K562 (cell line): Measurements from ENCODE around the gene LGR6. TPM values are rescaled to one million over a fixed set of nuclear protein-coding genes. Genes with fewer than 3 reads are reported as not detected.

Experiments used
- ATAC-seq: fragments of 200-7000 bp; cut with Tn5 transposase; 3 replicates; pipeline ENCODE4 v1.9.1; 2020; ENCODE audit warnings: moderate library complexity
- BruUV-seq: library from RNA; stranded (reverse); fragments of 400-500 nt; replicated peaks from 2 replicates; lab custom pipeline; 2021; lab: Mats Ljungman, UMichigan
- CTCF ChIA-PET: fragments of 300-600 bp; formaldehyde crosslinking; extraction: SDS; loops from one replicate; lab custom pipeline; 2021; ENCODE audit warnings: low intra/inter-chr PET ratio; lab: Yijun Ruan, JAX
- POLR2A ChIA-PET: fragments of 300-600, 350-650 bp; sonication (Branson Sonifier 250); formaldehyde crosslinking; extraction: SDS; loops from one replicate; lab custom pipeline; 2021; ENCODE audit warnings: antibody characterized with exemption, inconsistent platforms; lab: Yijun Ruan, JAX
- DNase-seq, 4 experiments: peaks; one replicate each; pipeline versions ENCODE4 v3.0.0 to v3.0.0-alpha.2; 2011 to 2018; ENCODE audit warnings: low spot score in 3 of 4, mixed read lengths in 3 of 4; ENCODE audit errors: extremely low read depth in 1 of 4
- FAIRE-seq: peaks from 2 replicates; lab custom pipeline; 2011; peaks lifted over from hg19 to GRCh38; lab: Jason Lieb, UNC
- H2AFZ ChIP-seq: 2 replicates; pipeline ENCODE4 v1.6.0; 2011; ENCODE audit warnings: low read depth, low read length, control low read depth, inconsistent platforms
- H3K27ac ChIP-seq: fragments of 200-600 bp; 3 replicates; pipeline ENCODE4 v1.8.0; 2011; ENCODE audit warnings: low read depth, mild to moderate bottlenecking, control low read depth, inconsistent platforms, low read length, moderate library complexity, mixed read lengths; ENCODE audit errors: extremely low read depth
- H3K27me3 ChIP-seq, 2 experiments: fragments of 300-600 bp in 1 of 2; 2 replicates in 1 of 2; 3 replicates in 1 of 2; pipeline versions ENCODE4 v1.6.0 to v1.8.0; 2011; ENCODE audit warnings: inconsistent platforms in 2 of 2, low read length in 2 of 2, mild to moderate bottlenecking in 1 of 2, mixed read lengths in 1 of 2, moderate library complexity in 1 of 2; ENCODE audit not compliant: control insufficient read depth in 2 of 2, insufficient read depth in 2 of 2
- H3K36me3 ChIP-seq: fragments of 300-600 bp; 3 replicates; pipeline ENCODE4 v1.8.0; 2011; ENCODE audit warnings: mild to moderate bottlenecking, low read length, inconsistent platforms; ENCODE audit not compliant: control insufficient read depth, insufficient read depth
- H3K4me1 ChIP-seq, 2 experiments: fragments of 200-600 bp in 1 of 2; replicated peaks in 1 of 2; 2 replicates in 1 of 2; 3 replicates in 1 of 2; pipeline versions ENCODE4 v1.5.1 to v1.8.0; 2011; ENCODE audit warnings: inconsistent platforms in 2 of 2, low read length in 2 of 2, mild to moderate bottlenecking in 1 of 2, mixed read lengths in 1 of 2, moderate library complexity in 1 of 2; ENCODE audit not compliant: control insufficient read depth in 2 of 2, insufficient read depth in 2 of 2
- H3K4me2 ChIP-seq: 2 replicates; pipeline ENCODE4 v1.6.1; 2011; ENCODE audit warnings: low read length, control low read depth, inconsistent platforms, mixed read lengths; ENCODE audit not compliant: insufficient read depth
- H3K4me3 ChIP-seq: fragments of 200-600 bp; sonication (generic), shearing (Covaris generic); 2 replicates; pipeline ENCODE4 v1.5.1; 2016; ENCODE audit warnings: control low read depth, inconsistent platforms
- H3K79me2 ChIP-seq: fragments of 200-600 bp; 3 replicates; pipeline ENCODE4 v1.8.0; 2011; ENCODE audit warnings: low read length, inconsistent platforms; ENCODE audit not compliant: control insufficient read depth, insufficient read depth
- H3K9ac ChIP-seq, 2 experiments: 2 replicates each; pipeline versions ENCODE4 v1.6.0 to v1.6.1; 2011; ENCODE audit warnings: low read depth in 2 of 2, low read length in 2 of 2, control low read depth in 1 of 2, inconsistent platforms in 1 of 2, mild to moderate bottlenecking in 1 of 2, mixed read lengths in 1 of 2; ENCODE audit not compliant: insufficient read depth in 1 of 2
- H3K9me1 ChIP-seq: one replicate; pipeline ENCODE4 v1.6.0; 2011; ENCODE audit warnings: inconsistent platforms, mild to moderate bottlenecking, low read length, moderate library complexity; ENCODE audit not compliant: control insufficient read depth, insufficient read depth
- H3K9me3 ChIP-seq: replicated peaks from 2 replicates; pipeline ENCODE4 v1.5.1; 2011; ENCODE audit warnings: low read depth, low read length, inconsistent platforms; ENCODE audit not compliant: control insufficient read depth, insufficient read depth
- H4K20me1 ChIP-seq: replicated peaks from 2 replicates; pipeline ENCODE4 v1.6.1; 2011; ENCODE audit warnings: low read length, inconsistent platforms, mixed read lengths; ENCODE audit not compliant: control insufficient read depth, insufficient read depth
- FOXM1 ChIP-seq, 2 experiments: fragments of 450-650 bp in 1 of 2; sonication (generic) in 1 of 2; formaldehyde crosslinking in 1 of 2; IDR thresholded peaks; 2 replicates each; pipeline versions ENCODE4 v1.6.1 to v1.9.0; 2017 to 2022; ENCODE audit warnings: low read depth in 2 of 2, mild to moderate bottlenecking in 2 of 2, missing genetic modification reagents in 1 of 2, moderate library complexity in 1 of 2
- HDAC3 ChIP-seq: fragments of 450-650 bp; IDR thresholded peaks from 2 replicates; pipeline ENCODE4 v1.6.1; 2018; ENCODE audit warnings: borderline replicate concordance, mild to moderate bottlenecking, moderate library complexity; ENCODE audit not compliant: partially characterized antibody
- POLR2G ChIP-seq: fragments of 200-400 bp; formaldehyde crosslinking; IDR thresholded peaks from 2 replicates; pipeline ENCODE4 v1.6.1; 2017; ENCODE audit warnings: low read depth, mild to moderate bottlenecking, antibody characterized with exemption, low read length, moderate library complexity
- TBP ChIP-seq: optimal IDR thresholded peaks from 2 replicates; pipeline ENCODE3; 2011; ENCODE audit warnings: low read depth, low read length, improper control_type of control experiment
- WGBS: fragments of 100-300 bp; shearing (Covaris generic); methylation state at CpG from one replicate; pipeline ENCODE4 v1.1.6; 2016; ENCODE audit warnings: low coverage, mixed read lengths; ENCODE audit not compliant: insufficient coverage; ENCODE audit errors: missing lambda C conversion rate; 5-methylcytosine and 5-hydroxymethylcytosine counted together
- in situ Hi-C: fragments of 300-500 bp; cut with MboI; formaldehyde crosslinking; loops from 4 replicates; pipeline ENCODE4 v1.15.0; 2018; ENCODE audit warnings: inconsistent platforms, mixed read lengths
- intact Hi-C: fragments of 100-400 bp; cut with micrococcal nuclease; formaldehyde crosslinking; loops from 2 replicates; pipeline ENCODE4 v1.14.2; 2022
- polyA plus RNA-seq, 8 experiments: library from polyadenylated mRNA; depleted of rRNA in 4 of 8; stranded (reverse) in 5 of 8; unstranded in 3 of 8; fragments of >200 nt; fragmentation: Nextera tagmentation in 2 of 8; fragmentation: Illumina TruSeq in 1 of 8; extraction: Ambion mirVana in 2 of 8; extraction: Trizol in 1 of 8; gene quantifications; 2 replicates each; pipeline versions ENCODE4 v1.2.1 to v1.2.3, GENCODE V29; 2011 to 2014; ENCODE audit warnings: inconsistent platforms in 1 of 8, missing spikeins in 1 of 8
- total RNA-seq, 7 experiments: library from RNA; depleted of rRNA in 6 of 7; stranded (reverse); fragments of >200 nt in 6 of 7; fragmentation: Illumina TruSeq in 2 of 7; extraction: Trizol in 2 of 7; gene quantifications; 2 replicates each; pipeline versions ENCODE4 v1.2.1 to v1.2.3, GENCODE V29; 2011 to 2021; ENCODE audit warnings: low replicate concordance in 1 of 7

LGR6 gene
- total and polyA plus RNA-seq, 9 of the 15 experiments (the other 6 are each of a cell fraction or from before 2014, with no cell fraction given): 0.01 to 0.54 (median 0.17) TPM; not detected in 1

- Histone ChIP-seq H3K9ac (peak overlapping the region in 1 of 2 experiments; percentile 78; a peak in 2 of 4 replicates), H3K36me3 (0 out of 3 replicates have a peak, but pooled peaks cover 4% of the 10 kb centered on the region), H3K27ac (no peak overlapping the region), H3K79me2 (no peaks in the 10 kb centered on the region), H3K4me1 (peaks cover 0 to 18% of the 10 kb centered on the region in 2 experiments; a peak in 3 of 5 replicates), H2AFZ (no peak overlapping the region), H3K4me3 (no peak overlapping the region), H3K27me3 (no peaks in the 10 kb centered on the region; a peak in 1 of 5 replicates), H3K9me3 (no peaks in the 10 kb centered on the region), H3K4me2 (no peak overlapping the region), H3K9me1 (peaks cover 5% of the 10 kb centered on the region), H4K20me1 (peaks cover 15% of the 10 kb centered on the region)
- in situ Hi-C loops: no loop called here
- no peak for TF ChIP-seq HDAC3
- no peak for TF ChIP-seq FOXM1 (IDR thresholded peaks at IDR 0.05; ENCODE audit: low read depth)
- TF ChIP-seq FOXM1 (CRISPR knock-in tag; IDR thresholded peaks at IDR 0.05; ENCODE audit: low read depth): 0 out of 2 replicates have a peak, but pooled peaks have one; percentile 35
- TF ChIP-seq POLR2G: peak; percentile 68
- no peak for TF ChIP-seq TBP
- DNase-seq (no peak), ATAC-seq (no peak), FAIRE-seq (no peak)
- ChIA-PET POLR2A (no interaction called here), CTCF (no interaction called here)
- intact Hi-C loops: no loop called here
- 52% methylated on average over 6 of the region's 7 CpGs for WGBS
- no TSS peak for BruUV-seq
These were observed 12.0 kb upstream of the LGR6 start for GRCh38 chr1:202181586-202181985.
